Aorta (tissue), 5 donors: ENCODE measurements around the gene TMEM253. TPM values are rescaled to one million over a fixed set of nuclear protein-coding genes. Genes with fewer than 3 reads are reported as not detected.

ENCODE experiments used
- ATAC-seq: fragments of 200-7000 bp; cut with Tn5 transposase; one replicate; pipeline ENCODE4 v1.9.1; 2022; ENCODE audit warnings: moderate library complexity; ENCODE audit not compliant: low FRiP score
- DNase-seq, 2 donors: peaks; one replicate each; pipeline ENCODE4 v3.0.0-alpha.2; 2020
- H3K27ac ChIP-seq, 2 donors: one replicate each; pipeline ENCODE4 v1.5.1; 2013; ENCODE audit warnings: low read length in 2 of 2, mild to moderate bottlenecking in 2 of 2, moderate library complexity in 2 of 2, control low read depth in 1 of 2, inconsistent platforms in 1 of 2, low read depth in 1 of 2
- H3K27me3 ChIP-seq, 2 donors: one replicate each; pipeline ENCODE4 v1.6.1; 2013; ENCODE audit warnings: control low read depth in 1 of 2, low read length in 1 of 2, mild to moderate bottlenecking in 1 of 2, moderate library complexity in 1 of 2; ENCODE audit not compliant: insufficient read depth in 2 of 2, control insufficient read depth in 1 of 2
- H3K36me3 ChIP-seq, 2 donors: one replicate each; pipeline ENCODE4 v1.6.1; 2013; ENCODE audit warnings: control low read depth in 1 of 2, low read length in 1 of 2, mild to moderate bottlenecking in 1 of 2; ENCODE audit not compliant: insufficient read depth in 2 of 2, control insufficient read depth in 1 of 2
- H3K4me1 ChIP-seq, 2 donors: one replicate each; pipeline ENCODE4 v1.6.1; 2013; ENCODE audit warnings: low read length in 2 of 2, control low read depth in 1 of 2, mild to moderate bottlenecking in 1 of 2, moderate library complexity in 1 of 2; ENCODE audit not compliant: insufficient read depth in 2 of 2, control insufficient read depth in 1 of 2
- H3K4me3 ChIP-seq, 2 donors: one replicate each; pipeline ENCODE4 v1.5.1; 2013; ENCODE audit warnings: low read length in 2 of 2, control low read depth in 1 of 2, mild to moderate bottlenecking in 1 of 2
- H3K9me3 ChIP-seq: one replicate; pipeline ENCODE4 v1.6.1; 2013; ENCODE audit warnings: mild to moderate bottlenecking, low read length; ENCODE audit not compliant: control insufficient read depth
- WGBS, 2 donors: extraction: QIAGEN DNeasy Blood & Tissue Kit; methylation state at CpG; one replicate each; pipeline ENCODE4 v1.1.7; 2013; 5-methylcytosine and 5-hydroxymethylcytosine counted together
- intact Hi-C, 2 donors: fragments of 100-400 bp; cut with DNase I; formaldehyde crosslinking; loops; one replicate each; pipeline versions ENCODE4 v1.14.2 to v1.15.0; 2022
- polyA plus RNA-seq, 2 donors: library from polyadenylated mRNA; stranded (reverse); fragments of 200-250 nt; gene quantifications; one replicate each; pipeline ENCODE4 v1.2.3, GENCODE V29; 2013
- total RNA-seq, 2 donors: library from RNA; stranded (reverse); fragmentation: NEBNext Ultra II Directional; extraction: Animal tissue kit (Norgen Biotek cat#: 25700); gene quantifications; one replicate each; pipeline ENCODE4 v1.2.1, GENCODE V29; 2021
- donor health status: healthy with polysubstance abuse.
- donor health status: Bipolar disorder and iron deficiency.
- donor health status: DM: no; HTN: no; CAD: no.
- donor health status: DM: no; HTN: no; CAD: no.
- donor health status: DM: yes; HTN: yes; CAD: no.

TMEM253 gene
- total and polyA plus RNA-seq, 4 donors = 0.64 to 6.4 TPM; not detected in 2

DNA sequence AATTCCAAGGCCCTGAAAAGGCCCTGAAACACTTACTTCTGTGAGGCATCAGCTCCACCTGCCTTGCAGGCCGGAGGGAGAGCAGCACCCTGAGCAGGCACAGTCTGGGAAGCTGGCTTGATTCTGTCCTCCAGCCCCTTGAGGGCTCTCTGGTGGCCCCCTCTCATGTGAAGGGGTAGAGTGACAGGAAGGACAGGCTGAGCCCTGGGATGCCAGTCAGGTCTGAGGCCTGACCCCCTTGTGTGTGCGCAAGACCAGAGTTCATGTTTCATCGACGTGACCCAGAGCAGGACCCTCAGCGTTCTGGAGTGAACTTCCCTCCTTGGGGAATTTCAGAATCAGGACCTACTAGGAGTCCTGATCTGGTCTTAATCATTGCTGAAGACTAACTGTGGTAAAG, 42.0 kb upstream of the TMEM253 start:
- no peak for DNase-seq
- Histone ChIP-seq H3K4me1 (no peaks in the 10 kb centered on the region), H3K27ac (no peak overlapping the region), H3K36me3 (no peaks in the 10 kb centered on the region), H3K27me3 (no peaks in the 10 kb centered on the region), H3K4me3 (no peak overlapping the region), H3K9me3 (no peaks in the 10 kb centered on the region)
- 82% methylated on average over 5 of the region's 5 CpGs for WGBS, 2 donors
- no peak for ATAC-seq
- intact Hi-C loops = no loop called here

DNA sequence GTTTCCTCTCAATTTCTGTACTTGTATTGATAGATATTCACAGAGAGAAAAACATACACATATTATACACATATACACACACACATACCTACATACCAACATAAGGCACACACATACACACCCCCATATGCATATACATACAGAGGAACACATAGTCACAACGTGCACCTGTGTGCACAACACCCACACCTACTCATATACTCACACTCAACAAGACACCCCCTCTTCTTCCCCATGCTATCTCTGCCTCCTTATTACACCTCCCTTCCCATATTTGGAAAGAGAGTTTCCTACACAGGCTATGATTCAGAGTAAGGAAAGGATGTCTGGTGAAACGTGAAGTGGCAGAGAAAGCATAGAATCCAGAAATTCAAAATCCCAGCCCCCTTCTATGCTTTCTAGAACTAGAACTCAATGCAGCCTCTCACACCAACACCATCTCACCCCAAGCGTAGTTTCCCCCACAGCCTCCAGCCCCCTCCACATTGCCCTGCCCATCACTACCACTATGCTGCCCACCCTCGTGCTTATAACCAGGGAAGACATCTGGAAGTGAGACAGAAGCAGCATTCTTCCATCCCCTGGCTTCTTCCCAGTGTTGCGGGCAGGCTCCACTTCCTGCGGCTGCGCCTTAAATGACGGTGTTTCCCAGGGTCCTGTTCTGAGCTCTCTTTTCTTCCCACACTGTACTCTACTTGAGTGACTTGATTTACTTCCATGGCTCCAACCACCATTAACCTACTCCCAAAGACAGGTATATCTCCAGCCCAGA, 40.8 kb upstream of the TMEM253 start:
- Histone ChIP-seq H3K4me1 (no peaks in the 10 kb centered on the region), H3K27ac (no peak overlapping the region), H3K4me3 (no peak overlapping the region), H3K9me3 (no peaks in the 10 kb centered on the region), H3K36me3 (no peaks in the 10 kb centered on the region), H3K27me3 (no peaks in the 10 kb centered on the region)
- 56 to 69% methylated on average over 8 of the region's 8 CpGs for WGBS, 2 donors
- intact Hi-C loops = no loop called here
- DNase-seq (no peak), ATAC-seq (no peak)

DNA sequence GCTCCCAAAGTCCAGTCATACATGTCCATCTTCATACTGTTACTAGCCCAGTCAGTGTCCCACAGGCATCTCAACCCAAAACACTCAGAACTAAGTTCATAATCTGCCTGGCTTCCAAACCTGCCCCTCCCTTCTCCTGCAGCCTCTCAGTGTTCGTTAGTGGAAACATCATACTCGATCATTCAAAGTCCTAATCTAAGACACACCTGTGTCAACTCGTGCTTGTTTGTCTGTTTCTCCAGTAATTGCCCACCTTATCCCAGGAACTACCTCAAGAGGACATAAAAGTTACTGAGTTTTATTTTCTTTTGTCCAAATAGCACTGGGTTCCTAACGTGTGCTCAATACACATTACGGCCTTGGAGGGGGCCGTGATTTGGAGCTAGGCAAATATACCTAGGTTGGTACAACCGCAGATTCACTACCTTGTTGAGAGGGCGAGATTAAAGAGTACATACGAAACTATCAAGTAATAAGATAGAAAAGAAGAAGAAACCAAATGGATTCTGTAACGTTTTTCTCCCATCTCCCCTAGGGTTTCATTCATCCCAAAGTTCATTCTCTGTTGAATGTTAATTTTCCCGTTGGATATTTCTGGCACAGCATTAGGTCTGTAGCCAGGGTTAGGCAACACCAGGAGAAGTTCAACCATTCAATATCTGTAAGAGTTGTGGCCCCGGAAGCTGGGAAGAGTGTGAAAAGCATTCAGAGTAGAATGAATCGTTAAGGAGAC, 40.1 kb upstream of the TMEM253 start:
- H3K4me1 ChIP-seq = no peaks in the 10 kb centered on the region
- WGBS, 2 donors = 72 to 74% methylated on average over 13 of the region's 13 CpGs
- no peaks in the 10 kb centered on the region for H3K36me3 ChIP-seq
- H3K27me3 ChIP-seq = no peaks in the 10 kb centered on the region
- no peak overlapping the region for H3K27ac ChIP-seq
- DNase-seq = no peak
- no peak for ATAC-seq
- intact Hi-C loops = no loop called here
- H3K4me3 ChIP-seq = no peak overlapping the region
- no peaks in the 10 kb centered on the region for H3K9me3 ChIP-seq

DNA sequence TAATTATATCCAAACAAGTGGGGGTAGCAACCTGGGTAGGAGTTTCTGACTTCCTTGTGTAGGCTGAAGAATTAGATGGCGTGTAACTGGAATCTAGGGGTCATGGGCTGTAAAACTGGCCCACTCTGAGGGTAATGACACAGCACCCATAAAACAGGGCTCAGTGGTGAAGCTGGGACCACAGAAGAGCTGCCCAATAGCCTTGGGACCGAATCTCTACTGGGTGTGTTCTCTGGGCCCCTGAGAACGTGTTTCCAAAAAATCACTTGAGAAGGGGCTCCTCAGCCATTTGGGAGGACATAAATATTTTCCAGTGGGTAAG, 39.6 kb upstream of the TMEM253 start:
- 86 to 88% methylated on average over 3 of the region's 3 CpGs for WGBS, 2 donors
- ATAC-seq = no peak
- Histone ChIP-seq H3K27me3 (no peaks in the 10 kb centered on the region), H3K27ac (no peak overlapping the region), H3K4me3 (no peak overlapping the region), H3K9me3 (no peaks in the 10 kb centered on the region), H3K4me1 (no peaks in the 10 kb centered on the region), H3K36me3 (no peaks in the 10 kb centered on the region)
- intact Hi-C loops = no loop called here
- DNase-seq = no peak

DNA sequence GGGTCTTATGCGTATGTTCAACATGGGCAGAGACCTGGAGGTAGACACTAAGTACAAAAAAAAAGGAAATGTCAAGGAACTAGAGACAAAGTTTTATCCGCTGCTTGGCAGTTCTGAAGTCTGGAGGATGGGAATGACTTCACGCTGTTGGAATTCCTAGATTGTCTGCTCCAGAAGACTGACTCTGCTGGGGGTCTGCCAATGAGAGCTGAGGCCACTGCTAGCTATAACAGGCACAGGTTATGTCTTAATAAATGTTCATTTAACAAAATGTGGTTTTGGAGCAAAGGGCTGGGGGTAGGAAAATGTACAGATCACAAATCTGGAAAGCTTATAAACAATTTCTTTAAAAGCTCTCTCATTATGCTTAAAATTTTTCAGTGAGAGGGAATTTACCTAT, 37.4 kb upstream of the TMEM253 start:
- H3K27ac ChIP-seq = no peak overlapping the region
- no peaks in the 10 kb centered on the region for H3K36me3 ChIP-seq

DNA sequence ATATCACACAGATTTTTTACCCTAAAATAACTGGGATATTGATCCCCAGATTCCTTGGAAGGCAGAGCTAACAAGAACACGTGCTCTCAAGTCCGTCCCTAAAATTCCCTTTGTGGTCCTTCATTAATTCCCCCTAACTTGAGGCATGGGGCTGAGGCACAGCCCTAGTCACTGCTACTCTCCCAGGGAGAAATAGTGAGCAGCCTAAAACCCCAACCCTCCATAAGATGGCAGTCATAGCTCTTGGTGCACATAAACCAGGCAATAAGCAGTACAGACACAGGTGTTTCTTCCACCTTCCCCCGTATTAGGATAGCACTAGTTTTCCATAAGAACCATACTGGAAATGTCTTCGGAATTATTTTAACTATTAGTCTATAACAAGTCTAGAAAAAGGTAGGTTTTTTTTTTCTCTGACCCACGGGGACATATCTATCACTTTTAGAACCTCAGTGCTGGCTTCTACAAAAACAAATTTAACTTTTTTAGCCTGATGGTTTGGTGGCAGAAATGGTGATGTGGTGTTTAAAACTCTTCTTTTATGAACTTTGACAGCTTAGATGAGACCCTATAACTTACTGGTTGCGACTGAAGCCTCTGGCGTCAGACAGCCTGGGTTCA, 33.9 kb upstream of the TMEM253 start:
- no peak for DNase-seq
- no peak for ATAC-seq
- no peak overlapping the region for H3K27ac ChIP-seq
- H3K9me3 ChIP-seq = no peaks in the 10 kb centered on the region
- H3K36me3 ChIP-seq = no peaks in the 10 kb centered on the region
- H3K4me1 ChIP-seq = no peaks in the 10 kb centered on the region
- no peak overlapping the region for H3K4me3 ChIP-seq
- H3K27me3 ChIP-seq = no peaks in the 10 kb centered on the region
- intact Hi-C loops = no loop called here
- WGBS, 2 donors = 82 to 87% methylated on average over 7 of the region's 7 CpGs

More for the DNA sequence above, 37.4 kb upstream of the TMEM253 start:
- Histone ChIP-seq H3K27me3 (no peaks in the 10 kb centered on the region), H3K9me3 (no peaks in the 10 kb centered on the region), H3K4me1 (no peaks in the 10 kb centered on the region), H3K4me3 (no peak overlapping the region)
- DNase-seq (no peak), ATAC-seq (no peak)
- WGBS, 2 donors = 43 to 48% methylated on average over 3 of the region's 3 CpGs
- intact Hi-C loops = no loop called here

DNA sequence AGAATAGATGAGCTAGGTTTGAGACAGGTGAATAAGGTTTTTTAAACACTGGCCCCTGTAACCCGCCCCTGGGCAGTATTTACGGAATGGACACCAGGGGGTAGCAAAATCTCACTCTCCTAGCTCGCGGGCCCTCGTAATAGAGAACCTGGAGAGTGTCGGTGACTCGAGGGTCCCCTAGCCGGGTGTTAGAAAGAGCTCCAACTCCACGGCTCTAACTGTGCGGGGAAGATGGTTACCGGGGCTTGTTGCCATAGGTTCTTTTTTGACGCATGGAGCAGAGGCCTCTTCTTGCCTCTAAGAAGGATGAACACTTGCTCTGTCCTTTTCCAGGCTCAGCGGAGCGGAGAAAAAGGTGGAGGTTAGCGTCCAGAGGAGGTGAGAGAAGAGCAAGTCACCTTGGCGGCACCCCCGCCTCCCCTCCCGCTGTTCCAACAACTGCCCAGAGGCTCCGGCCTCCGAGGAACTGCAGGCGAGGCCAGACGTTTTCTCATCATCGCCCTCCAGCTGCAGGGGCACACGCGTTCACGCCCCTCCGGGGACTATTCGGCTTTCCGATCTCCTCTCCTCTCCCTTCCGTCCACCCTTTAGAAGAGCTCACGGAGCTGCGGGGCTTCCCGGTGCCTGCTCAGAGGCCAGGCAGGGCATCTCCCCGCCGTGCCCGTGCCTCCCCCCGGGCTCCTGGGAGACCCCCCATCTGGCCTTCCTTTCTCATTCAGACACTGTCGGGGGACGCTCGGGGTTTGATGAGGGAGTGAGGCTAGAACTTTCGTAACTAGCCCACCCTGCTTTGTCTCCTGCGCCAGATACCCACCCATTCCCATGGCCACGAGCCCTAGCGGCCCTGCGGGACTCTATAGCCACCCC, 32.1 kb upstream of the TMEM253 start:
- 1 to 3% methylated on average over 45 of the region's 45 CpGs for WGBS, 2 donors
- H3K4me3 ChIP-seq = peak overlapping the region in 1 of 2 donors; percentile 15
- H3K9me3 ChIP-seq = no peaks in the 10 kb centered on the region
- no peaks in the 10 kb centered on the region for H3K27me3 ChIP-seq
- H3K4me1 ChIP-seq = no peaks in the 10 kb centered on the region
- DNase-seq (peak; percentile 67 to 82), ATAC-seq (peak; percentile 72)
- H3K27ac ChIP-seq = no peak overlapping the region
- no peaks in the 10 kb centered on the region for H3K36me3 ChIP-seq
- intact Hi-C loops = loop anchor here (1.0 to 2.0 kb wide), 3 partner anchors 24 to 38 kb away; no protein-coding TSS in a partner anchor

DNA sequence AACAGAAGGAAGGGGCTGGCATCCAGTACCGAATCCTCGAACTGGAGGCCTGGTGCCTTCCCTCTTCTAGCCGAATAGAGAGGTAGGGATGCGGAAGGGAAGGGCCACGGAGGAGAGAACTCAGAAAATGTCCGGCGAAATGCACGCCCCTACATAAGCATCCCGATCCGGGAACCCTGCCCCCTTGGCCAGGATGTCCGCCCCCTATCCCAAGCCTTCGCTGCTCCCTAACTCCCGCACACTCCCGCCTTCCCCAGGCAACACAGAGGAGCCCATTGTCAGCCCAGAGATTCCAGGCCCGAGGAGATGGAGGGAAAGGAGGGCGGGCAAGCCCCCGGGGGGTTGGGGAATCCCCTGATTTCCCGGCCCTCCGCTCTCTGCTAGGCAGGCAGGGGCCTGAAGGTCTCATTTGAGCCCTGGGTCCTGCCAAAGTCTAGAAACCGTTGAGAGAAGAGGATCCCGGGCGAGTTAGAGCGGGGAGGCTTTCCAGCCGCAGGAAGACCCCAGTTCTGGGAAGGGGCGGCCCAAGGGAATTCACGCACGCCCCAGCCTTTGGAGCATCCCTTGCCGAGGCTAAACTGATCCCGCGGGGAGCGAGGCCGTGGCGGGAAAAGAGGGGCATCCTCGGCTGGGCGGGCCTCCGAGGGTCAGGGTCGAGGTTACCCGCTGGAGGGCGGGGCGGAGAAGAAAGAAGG, 31.3 kb upstream of the TMEM253 start:
- no peaks in the 10 kb centered on the region for H3K4me1 ChIP-seq
- no peaks in the 10 kb centered on the region for H3K36me3 ChIP-seq
- H3K27me3 ChIP-seq = no peaks in the 10 kb centered on the region
- peak in 1 of 2 donors; percentile 81 for DNase-seq
- peak overlapping the region; percentile 51 to 63 for H3K4me3 ChIP-seq
- intact Hi-C loops = loop anchor here (1.0 to 10.0 kb wide), 5 partner anchors 23 to 315 kb away; partner anchors contain the start of gene SUPT16H (in 1 of the 2)
- ATAC-seq = peak; percentile 47
- peak overlapping the region in 1 of 2 donors; percentile 49 for H3K27ac ChIP-seq
- 1% methylated on average over 36 to 40 of the region's 40 CpGs for WGBS, 2 donors
- no peaks in the 10 kb centered on the region for H3K9me3 ChIP-seq
